Uterus (tissue), 2 donors: ENCODE measurements around the gene PLCL2.

Experiments
- POLR2A ChIP-seq, 2 donors: fragments of 450-650 bp; IDR thresholded peaks; one replicate each; pipeline ENCODE4 v1.6.1; 2016; ENCODE audit warnings: antibody characterized with exemption in 2 of 2, mild to moderate bottlenecking in 1 of 2, moderate library complexity in 1 of 2
- TF ChIP-seq, protein P1 (sequence below), 4 experiments: fragments of 200-600 bp in 2 of 4; fragments of 450-650 bp in 2 of 4; sonication (generic) in 2 of 4; IDR thresholded peaks; one replicate each; pipeline ENCODE4 v1.5.1; 2016 to 2019; ENCODE audit warnings: antibody characterized with exemption in 4 of 4, mild to moderate bottlenecking in 2 of 4, moderate library complexity in 1 of 4

DNA sequence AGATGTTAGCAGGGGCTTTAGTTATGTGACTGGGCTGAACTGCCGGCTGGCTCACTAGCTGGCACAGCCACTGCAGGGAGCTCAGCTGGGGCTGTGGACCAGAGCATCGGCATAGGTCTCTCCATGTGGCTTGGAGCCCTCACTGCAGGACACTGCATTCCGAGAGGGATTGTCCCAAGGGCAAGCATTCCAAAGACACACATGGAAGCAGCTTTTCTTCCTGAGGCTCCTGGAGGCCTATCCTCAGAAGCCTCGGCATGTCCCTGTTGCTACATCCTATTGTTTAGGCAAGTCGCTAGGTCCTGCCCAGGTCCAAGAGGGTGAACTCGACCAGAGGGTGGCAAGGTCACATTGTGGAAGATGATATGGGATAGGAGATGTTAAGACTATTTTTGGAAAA is 209.8 kb downstream of the PLCL2 start:
- TF ChIP-seq, protein P1, sequence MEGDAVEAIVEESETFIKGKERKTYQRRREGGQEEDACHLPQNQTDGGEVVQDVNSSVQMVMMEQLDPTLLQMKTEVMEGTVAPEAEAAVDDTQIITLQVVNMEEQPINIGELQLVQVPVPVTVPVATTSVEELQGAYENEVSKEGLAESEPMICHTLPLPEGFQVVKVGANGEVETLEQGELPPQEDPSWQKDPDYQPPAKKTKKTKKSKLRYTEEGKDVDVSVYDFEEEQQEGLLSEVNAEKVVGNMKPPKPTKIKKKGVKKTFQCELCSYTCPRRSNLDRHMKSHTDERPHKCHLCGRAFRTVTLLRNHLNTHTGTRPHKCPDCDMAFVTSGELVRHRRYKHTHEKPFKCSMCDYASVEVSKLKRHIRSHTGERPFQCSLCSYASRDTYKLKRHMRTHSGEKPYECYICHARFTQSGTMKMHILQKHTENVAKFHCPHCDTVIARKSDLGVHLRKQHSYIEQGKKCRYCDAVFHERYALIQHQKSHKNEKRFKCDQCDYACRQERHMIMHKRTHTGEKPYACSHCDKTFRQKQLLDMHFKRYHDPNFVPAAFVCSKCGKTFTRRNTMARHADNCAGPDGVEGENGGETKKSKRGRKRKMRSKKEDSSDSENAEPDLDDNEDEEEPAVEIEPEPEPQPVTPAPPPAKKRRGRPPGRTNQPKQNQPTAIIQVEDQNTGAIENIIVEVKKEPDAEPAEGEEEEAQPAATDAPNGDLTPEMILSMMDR (IDR thresholded peaks at IDR 0.05), result no peak
- TF ChIP-seq POLR2A (IDR thresholded peaks at IDR 0.05), result no peak
